Measurements from ENCODE around the gene UQCC5. TPM values are rescaled to one million over a fixed set of nuclear protein-coding genes. Genes with fewer than 3 reads are reported as not detected.

Gene UQCC5
- total RNA-seq, 2 experiments from 2014 or later, result 2.8 to 8.3 TPM

DNA sequence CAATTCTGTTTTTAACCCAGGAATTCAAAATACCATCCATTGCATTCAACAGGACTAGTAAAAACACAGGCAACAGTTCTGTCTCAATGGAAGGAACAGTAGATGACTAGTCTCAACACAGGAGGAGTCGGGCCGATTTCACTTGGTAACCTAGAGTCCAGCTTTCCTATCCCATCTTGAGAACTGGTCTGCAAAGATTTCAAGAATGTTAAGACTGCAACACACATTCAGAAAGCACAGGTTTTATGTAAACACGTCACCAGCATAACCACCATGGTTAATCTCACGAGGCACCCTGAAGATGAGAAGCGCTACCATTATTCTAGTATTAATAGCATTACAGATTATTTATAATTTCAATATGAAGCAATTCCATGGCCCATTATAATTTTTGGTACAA is 22.0 kb downstream of the UQCC5 start:
- peaks cover 86% of the 10 kb centered on the region for H3K36me3 Mint-ChIP-seq (ENCODE audit: low read depth)
- Histone ChIP-seq H3K4me1 (ENCODE audit: insufficient read depth, low read length) (no peaks in the 10 kb centered on the region), H3K27me3 (ENCODE audit: control insufficient read depth in 1 of 2, insufficient read depth in 2 of 2, low read length in 2 of 2) (no peaks in the 10 kb centered on the region), H3K36me3 (ENCODE audit: insufficient read depth, low read length) (peaks cover 56% of the 10 kb centered on the region), H3K9me3 (ENCODE audit: control insufficient read depth in 1 of 2, insufficient read depth in 1 of 2, low read length in 2 of 2) (no peaks in the 10 kb centered on the region), H3K27ac (ENCODE audit: low read depth in 1 of 2, low read length in 2 of 2) (no peak overlapping the region), H3K4me3 (ENCODE audit: low read length) (no peak overlapping the region)
- intact Hi-C loops (cut with DNase I, micrococcal nuclease), result no loop called here
- TF ChIP-seq, protein P1, sequence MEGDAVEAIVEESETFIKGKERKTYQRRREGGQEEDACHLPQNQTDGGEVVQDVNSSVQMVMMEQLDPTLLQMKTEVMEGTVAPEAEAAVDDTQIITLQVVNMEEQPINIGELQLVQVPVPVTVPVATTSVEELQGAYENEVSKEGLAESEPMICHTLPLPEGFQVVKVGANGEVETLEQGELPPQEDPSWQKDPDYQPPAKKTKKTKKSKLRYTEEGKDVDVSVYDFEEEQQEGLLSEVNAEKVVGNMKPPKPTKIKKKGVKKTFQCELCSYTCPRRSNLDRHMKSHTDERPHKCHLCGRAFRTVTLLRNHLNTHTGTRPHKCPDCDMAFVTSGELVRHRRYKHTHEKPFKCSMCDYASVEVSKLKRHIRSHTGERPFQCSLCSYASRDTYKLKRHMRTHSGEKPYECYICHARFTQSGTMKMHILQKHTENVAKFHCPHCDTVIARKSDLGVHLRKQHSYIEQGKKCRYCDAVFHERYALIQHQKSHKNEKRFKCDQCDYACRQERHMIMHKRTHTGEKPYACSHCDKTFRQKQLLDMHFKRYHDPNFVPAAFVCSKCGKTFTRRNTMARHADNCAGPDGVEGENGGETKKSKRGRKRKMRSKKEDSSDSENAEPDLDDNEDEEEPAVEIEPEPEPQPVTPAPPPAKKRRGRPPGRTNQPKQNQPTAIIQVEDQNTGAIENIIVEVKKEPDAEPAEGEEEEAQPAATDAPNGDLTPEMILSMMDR (IDR thresholded peaks at IDR 0.05), result no peak
- ATAC-seq (ENCODE audit: poor library complexity) (no peak), DNase-seq (no peak)
- H3K27me3 Mint-ChIP-seq, result no peaks in the 10 kb centered on the region
- no peaks in the 10 kb centered on the region for H3K9me3 Mint-ChIP-seq
- H3K4me1 Mint-ChIP-seq (ENCODE audit: low read depth), result no peaks in the 10 kb centered on the region
- POLR2A ChIA-PET, result no interaction called here
- CTCF ChIA-PET, result no interaction called here
- H3K4me3 Mint-ChIP-seq, result no peak overlapping the region
- H3K27ac Mint-ChIP-seq, result no peak overlapping the region

DNA sequence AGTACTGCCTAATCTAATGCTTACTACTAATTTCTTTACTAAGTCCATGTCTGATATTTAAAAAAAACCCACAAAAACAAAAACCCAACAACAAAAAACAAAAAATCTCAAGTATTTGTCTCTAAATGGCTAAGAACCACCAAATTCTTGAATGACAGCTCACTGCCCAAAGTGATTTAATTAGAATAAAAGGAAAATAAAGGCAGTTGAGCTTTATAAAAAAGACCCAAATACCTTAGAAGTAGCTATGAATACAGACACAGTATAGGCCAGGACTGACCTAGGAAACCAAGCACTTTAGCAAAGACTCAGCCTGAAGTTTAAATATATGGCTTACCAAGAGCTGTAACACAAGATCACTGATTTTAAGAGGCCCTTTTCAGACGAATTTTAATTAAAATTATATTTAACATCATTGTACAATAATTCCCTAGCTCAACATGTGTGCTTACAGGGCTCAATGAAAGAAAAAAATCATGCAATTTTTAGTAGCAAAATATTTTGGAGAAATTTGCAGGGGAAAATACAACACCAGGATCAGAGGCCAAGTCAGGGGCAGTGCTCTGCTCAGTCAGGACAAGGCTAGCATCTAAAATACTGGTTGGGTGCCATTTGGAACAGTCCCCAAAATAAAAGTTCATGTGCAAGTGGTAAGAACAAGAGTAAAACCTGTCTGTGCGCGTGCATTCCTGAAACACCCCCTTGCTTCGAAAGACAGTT is 24.8 kb downstream of the UQCC5 start:
- H3K27ac Mint-ChIP-seq, result no peak overlapping the region
- no peak for DNase-seq

DNA sequence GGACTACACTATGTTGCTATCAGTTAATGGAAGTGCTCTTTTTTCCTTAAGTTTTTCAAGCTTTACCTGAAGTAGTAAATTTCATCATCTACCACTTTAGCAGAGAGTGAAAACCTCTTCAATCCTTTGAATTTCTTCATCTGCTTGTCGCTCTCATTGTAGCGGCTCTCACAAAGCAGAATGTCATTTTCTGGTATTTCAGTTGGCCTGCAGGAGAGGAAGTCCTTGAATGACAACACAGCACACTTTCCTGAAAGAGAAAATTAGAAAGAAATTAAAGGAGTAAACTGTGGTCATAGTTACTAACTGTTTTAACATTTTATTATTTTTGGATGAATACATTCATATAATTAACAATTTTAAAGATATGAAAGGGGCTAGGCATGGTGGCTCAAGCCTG is 27.6 kb downstream of the UQCC5 start:
- POLR2A ChIA-PET, result no interaction called here
- Mint-ChIP-seq H3K27me3 (no peaks in the 10 kb centered on the region), H3K4me3 (no peak overlapping the region), H3K36me3 (ENCODE audit: low read depth) (peaks cover 58% of the 10 kb centered on the region), H3K4me1 (ENCODE audit: low read depth) (no peaks in the 10 kb centered on the region), H3K27ac (no peak overlapping the region), H3K9me3 (no peaks in the 10 kb centered on the region)
- intact Hi-C loops (cut with DNase I, micrococcal nuclease), result no loop called here
- Histone ChIP-seq H3K4me1 (ENCODE audit: insufficient read depth, low read length) (no peaks in the 10 kb centered on the region), H3K9me3 (ENCODE audit: control insufficient read depth in 1 of 2, insufficient read depth in 1 of 2, low read length in 2 of 2) (no peaks in the 10 kb centered on the region), H3K27ac (ENCODE audit: low read depth in 1 of 2, low read length in 2 of 2) (no peak overlapping the region), H3K4me3 (ENCODE audit: low read length) (no peak overlapping the region), H3K36me3 (ENCODE audit: insufficient read depth, low read length) (peaks cover 40% of the 10 kb centered on the region), H3K27me3 (ENCODE audit: control insufficient read depth in 1 of 2, insufficient read depth in 2 of 2, low read length in 2 of 2) (no peaks in the 10 kb centered on the region)
- TF ChIP-seq, protein P1 (IDR thresholded peaks at IDR 0.05), result no peak
- CTCF ChIA-PET, result no interaction called here
- ATAC-seq (ENCODE audit: poor library complexity) (no peak), DNase-seq (no peak)

More for the DNA sequence above, 24.8 kb downstream of the UQCC5 start:
- TF ChIP-seq, protein P1 (IDR thresholded peaks at IDR 0.05), result no peak
- Mint-ChIP-seq H3K27me3 (no peaks in the 10 kb centered on the region), H3K4me3 (no peak overlapping the region), H3K4me1 (ENCODE audit: low read depth) (no peaks in the 10 kb centered on the region), H3K9me3 (no peaks in the 10 kb centered on the region), H3K36me3 (ENCODE audit: low read depth) (peaks cover 74% of the 10 kb centered on the region)
- Histone ChIP-seq H3K27me3 (ENCODE audit: control insufficient read depth in 1 of 2, insufficient read depth in 2 of 2, low read length in 2 of 2) (no peaks in the 10 kb centered on the region), H3K27ac (ENCODE audit: low read depth in 1 of 2, low read length in 2 of 2) (no peak overlapping the region), H3K9me3 (ENCODE audit: control insufficient read depth in 1 of 2, insufficient read depth in 1 of 2, low read length in 2 of 2) (no peaks in the 10 kb centered on the region), H3K4me1 (ENCODE audit: insufficient read depth, low read length) (no peaks in the 10 kb centered on the region), H3K4me3 (ENCODE audit: low read length) (no peak overlapping the region), H3K36me3 (ENCODE audit: insufficient read depth, low read length) (peaks cover 53% of the 10 kb centered on the region)
- ChIA-PET POLR2A (no interaction called here), CTCF (interaction anchor here (0.6 kb wide), 2 partner anchors 16 to 103 kb away, joined by 3 read pairs; no protein-coding TSS in a partner anchor)
- ATAC-seq (ENCODE audit: poor library complexity), result no peak
- intact Hi-C loops (cut with DNase I, micrococcal nuclease), result no loop called here

Measured in CD4-positive, alpha-beta T cell (primary cell).